ENCODE measurements around the gene IPO5.
"Not testable (repeated sequence)": the region's sequence is repeated elsewhere in the genome, so short reads cannot be mapped to it uniquely, and the experiment has no call there.

IPO5 gene

DNA sequence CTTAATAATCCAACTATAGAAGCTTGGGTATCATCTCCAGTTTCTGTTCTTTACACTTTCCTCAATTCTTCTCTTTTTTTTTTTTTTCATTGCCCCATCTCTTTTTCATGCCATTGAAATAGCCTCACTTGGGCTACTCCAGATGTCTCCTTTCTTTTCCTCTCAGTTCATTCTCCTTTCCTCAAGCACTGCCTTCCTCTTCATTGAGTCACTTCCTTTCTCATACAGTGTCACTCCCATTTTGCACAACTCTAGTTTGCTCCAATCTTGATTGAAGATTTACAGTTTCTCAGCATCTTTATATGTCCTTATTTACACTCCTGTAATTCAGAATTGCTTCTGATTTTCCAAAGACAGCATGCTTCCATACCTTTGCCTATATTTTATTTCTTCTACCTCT is 61.3 kb downstream of the IPO5 start:
- DNase-seq (ENCODE audit: low read depth) = no peak

- DNase-seq (ENCODE audit: low read depth) = no peak
These were observed 64.8 kb downstream of the IPO5 start for GRCh38 chr13:98018293-98018692.

DNA sequence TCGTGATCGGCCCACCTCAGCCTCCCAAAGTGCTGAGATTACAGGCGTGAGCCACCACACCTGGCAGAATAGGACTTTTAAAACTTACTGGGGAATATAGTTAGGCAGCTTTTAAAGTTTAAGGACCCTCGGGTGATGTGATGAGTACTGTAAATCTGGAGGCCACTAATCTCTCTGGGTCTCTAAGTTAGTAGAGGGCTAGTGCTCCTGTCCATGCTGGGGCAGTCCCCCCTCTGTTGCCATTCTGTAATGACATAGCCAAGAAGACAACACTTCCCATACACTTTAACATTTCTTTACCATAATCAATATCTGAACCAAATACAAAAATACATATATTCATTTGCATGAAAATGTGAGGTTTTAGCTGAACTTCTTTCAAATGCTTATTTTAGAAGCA is 65.7 kb downstream of the IPO5 start:
- no peak for DNase-seq (ENCODE audit: low read depth)

DNA sequence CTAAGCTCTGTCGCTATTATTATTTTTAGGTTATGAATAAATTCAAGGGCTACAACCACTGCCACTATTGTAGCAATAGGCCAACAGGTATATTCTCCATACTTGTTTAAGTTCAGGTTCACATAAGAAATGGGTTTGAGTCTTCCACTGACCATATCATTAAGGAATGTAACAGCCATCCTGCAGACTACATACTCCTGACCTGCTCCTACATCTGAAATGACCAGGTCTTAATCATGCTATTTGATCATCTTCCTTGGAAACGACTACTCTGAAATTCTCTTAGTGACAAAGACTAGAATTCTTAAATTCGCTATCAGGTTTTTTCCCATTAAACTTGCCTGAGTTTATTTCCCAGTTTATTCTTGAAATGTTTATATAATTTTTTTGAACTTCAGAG is 66.8 kb downstream of the IPO5 start:
- no peak for DNase-seq (ENCODE audit: low read depth)

DNA sequence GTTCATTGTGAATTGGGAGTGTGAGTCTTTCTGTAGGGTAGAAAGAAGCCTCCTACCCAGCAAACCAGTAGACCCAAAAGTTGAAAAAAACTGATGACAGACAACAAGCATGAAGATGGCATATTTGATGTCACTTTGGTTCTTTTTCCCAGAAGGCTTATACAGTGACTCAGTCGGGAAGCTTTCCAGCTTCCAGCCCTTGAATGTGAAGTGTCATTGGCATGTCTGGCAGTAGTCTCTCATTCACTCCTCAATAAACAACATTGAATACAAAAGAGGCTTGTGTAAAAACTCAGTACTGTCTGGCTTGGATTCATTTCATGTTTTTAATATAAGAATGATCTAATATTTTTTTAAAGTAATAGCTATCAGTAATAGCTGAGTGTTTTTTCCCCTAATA is 68.7 kb downstream of the IPO5 start:
- DNase-seq (ENCODE audit: low read depth) = no peak

- DNase-seq (ENCODE audit: low read depth) = no peak
These were observed 72.1 kb downstream of the IPO5 start for GRCh38 chr13:98025480-98026025.

- no peak for DNase-seq (ENCODE audit: low read depth)
These were observed 73.0 kb downstream of the IPO5 start for GRCh38 chr13:98026457-98026857.

DNA sequence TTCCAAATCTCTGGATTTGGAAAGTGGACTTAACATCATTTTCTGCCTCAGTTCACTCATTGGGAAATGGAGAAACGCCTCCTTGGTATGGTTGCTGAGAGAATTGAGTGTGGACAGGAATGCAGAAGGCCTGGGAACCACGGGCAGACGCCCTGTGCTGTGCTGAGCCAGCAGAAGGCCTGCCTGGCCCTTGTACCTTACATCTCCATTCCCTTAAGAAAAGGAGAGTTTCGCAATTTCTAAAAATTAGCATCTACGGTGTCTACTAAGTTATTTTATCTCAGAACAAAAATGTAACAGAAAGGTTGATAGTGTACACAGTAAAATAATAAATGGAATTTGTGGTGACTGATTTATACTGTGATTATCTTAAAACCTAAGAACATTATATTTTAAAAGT is 78.7 kb downstream of the IPO5 start:
- DNase-seq (ENCODE audit: low read depth) = no peak

DNA sequence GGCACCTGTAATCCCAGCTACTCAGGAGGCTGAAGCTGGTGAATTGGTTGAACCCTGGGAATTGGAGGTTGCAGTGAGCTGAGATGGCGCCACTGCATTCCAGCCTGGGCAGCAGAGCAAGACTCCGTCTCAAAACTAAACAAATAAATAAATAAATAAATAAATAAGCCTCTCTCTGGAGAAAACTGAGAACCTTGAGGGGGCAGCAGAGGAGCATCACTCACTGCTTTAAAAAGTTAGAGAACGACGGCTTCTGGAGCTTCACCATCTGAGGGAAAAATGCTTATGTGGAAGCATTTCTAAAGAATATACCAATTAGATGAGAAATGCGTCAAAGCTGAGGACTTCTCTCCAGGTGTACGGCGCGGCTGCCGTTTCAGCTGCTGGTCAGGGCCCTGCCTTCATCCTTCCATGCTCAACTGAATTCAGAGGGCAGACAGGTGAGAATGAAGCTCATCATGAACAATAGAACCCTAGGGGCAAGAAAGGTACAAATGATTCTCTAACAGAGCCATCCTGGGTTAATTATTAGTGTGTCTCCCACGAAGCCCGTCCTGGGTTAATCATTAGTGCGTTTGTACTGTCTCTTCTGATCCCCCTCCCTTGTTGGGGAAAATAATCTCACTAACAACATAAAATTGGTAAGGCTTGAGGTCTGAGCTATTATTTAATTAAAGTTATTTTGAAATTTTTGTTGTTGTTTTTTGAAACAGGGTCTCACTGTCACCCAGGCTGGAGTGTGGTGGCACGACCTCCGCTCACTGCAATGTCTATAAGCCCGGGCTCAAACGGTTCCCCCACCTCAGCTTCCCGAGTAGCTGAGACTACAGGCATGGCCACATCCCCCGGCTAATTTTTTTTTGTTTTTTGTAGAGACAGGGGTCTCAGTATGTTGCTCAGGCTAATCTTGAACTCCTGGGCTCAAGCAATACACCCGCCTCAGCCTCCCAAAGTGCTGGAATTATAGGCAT is 80.1 kb downstream of the IPO5 start:
- DNase-seq (ENCODE audit: low read depth) = no peak

- no peak for DNase-seq (ENCODE audit: low read depth)
These were observed 81.9 kb downstream of the IPO5 start for GRCh38 chr13:98035373-98035772.

- not testable (repeated sequence) for DNase-seq (ENCODE audit: low read depth)
These were observed 83.3 kb downstream of the IPO5 start for GRCh38 chr13:98036564-98037302.

GRCh38 chr13:98039261-98039660 is 85.8 kb downstream of the IPO5 start:
- no peak for DNase-seq (ENCODE audit: low read depth)

DNA sequence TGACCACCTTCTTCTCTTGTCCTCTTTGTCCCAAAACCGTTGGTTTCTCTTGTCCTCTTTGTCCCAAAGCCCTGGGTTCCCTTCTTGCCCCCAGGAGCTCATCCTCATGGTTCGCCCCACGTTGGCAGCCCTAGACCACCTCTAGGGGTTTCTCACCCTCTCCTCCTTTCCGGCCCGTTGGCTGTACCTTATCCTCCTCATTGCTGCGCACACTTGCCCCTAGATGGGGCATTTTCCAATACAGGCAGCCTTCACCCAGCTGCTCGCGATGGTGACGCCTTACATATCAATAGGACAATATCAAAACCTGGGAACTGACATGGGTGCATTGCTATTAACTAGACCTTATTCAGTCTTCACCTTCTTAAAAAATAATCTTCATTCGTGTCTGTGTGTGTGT is 86.5 kb downstream of the IPO5 start:
- DNase-seq (ENCODE audit: low read depth) = no peak

DNA sequence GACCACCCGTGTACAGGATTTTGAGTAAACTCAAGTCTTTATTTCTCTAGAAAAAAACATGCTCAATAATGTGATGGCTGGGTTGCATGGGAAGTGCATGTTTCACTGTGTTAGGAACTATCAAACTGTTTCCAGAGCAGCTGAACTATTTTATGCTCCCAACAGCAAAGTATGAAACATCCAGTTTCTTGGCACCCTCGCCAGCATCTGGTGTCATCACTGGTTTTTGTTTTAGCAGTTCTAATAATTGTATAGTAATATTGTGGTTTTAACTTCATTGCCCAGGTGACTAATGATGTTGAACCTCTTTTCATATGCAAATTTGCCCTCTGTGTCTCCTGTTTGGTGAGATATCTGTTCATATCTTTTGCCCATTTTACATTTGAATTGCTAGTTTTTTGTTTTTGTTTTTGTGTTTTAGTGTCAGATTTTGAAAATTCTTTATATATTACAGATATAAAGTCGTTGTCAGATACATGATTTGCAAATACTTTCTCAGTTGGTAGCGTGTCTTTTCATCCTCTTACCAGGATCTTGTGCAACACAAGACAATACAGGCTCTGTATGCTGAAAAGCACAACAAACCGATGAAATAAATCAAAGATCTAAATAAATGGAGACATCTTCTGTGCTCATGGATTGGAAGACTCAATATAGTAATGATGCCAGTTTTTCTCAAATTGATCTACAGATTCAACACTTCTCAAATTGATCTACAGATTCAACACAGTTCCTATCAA is 87.8 kb downstream of the IPO5 start:
- DNase-seq (ENCODE audit: low read depth) = no peak

DNA sequence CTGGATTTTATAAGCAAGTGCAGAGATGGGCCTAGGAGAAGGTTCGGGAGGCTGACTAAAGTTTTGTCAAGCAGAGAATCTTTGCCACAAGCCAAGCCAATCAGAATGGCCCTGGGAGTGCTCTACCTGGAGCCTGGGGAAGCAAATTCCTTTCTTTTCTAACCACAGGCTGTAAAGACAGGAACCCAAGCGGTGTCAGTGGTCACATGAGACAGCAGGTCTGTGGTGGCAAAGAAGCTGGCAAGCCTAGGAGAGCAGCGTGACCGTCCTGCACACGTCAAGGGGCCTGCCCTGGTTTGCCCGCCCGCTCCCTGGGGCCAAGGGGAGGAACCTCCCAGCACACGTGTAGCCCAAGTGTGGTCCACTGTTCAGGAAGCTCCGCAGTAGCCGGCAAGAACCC is 90.8 kb downstream of the IPO5 start:
- DNase-seq (ENCODE audit: low read depth) = no peak

- DNase-seq (ENCODE audit: low read depth) = not testable (repeated sequence)
These were observed 94.3 kb downstream of the IPO5 start for GRCh38 chr13:98047785-98048184.

DNA sequence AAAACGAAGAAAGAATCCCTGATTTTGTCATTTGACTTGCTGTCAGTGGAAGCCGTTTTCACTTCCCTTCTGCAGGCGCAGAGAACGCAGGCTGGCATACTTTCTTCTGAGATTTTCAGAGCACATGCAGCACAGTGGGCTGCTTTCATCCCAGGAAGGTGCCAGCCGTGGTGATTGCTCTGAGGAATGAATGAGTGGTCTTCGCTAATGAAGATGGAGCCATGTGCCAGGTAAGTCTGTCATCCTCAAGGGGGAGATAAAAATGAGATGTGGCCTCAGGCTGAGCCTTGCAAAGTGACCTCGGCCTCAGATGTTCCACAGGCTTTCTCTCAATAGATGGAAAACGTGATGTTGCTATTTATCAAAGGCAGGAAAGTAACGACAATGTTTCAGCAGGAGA is 94.8 kb downstream of the IPO5 start:
- DNase-seq (ENCODE audit: low read depth) = no peak

GRCh38 chr13:98050041-98050466 is 96.6 kb downstream of the IPO5 start:
- no peak for DNase-seq (ENCODE audit: low read depth)

DNA sequence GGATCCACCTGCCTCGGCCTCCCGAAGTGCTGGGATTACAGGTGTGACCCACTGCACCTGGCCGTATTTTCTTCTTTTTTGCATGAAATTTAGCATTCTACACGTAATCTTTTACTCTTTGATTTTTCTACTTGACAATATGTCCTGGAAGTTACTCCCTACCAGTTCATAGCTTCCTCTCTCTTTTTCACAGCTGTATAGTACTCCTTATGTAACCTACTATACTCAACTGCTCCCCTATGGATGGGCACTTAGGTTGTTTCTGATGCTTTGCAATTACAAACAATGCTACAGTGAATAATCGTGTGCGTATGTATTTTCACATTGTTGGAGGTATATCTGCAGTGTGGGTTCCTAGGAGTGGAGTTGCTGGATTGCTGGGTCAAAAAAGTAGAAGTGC is 98.9 kb downstream of the IPO5 start:
- DNase-seq (ENCODE audit: low read depth) = no peak

DNA sequence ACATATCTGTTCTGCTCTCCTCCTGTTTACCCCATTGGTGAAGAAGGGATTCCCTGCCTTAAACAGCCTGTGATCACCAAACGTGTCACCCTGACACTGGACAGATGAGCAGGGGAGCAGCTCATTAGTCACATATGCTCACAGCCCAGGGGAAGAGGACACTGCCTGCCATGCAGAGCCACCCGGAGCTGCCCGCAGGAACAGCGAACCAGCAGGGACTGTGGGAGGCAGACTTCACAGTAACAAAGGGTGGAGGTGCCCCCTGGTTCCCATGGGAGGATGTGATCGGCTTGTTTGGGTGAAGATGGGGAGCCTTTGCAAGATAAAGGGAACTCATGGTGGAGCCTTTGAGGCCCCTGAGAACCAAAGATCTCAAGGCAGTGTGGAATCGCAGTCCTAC is 100.8 kb downstream of the IPO5 start:
- DNase-seq (ENCODE audit: low read depth) = no peak

DNA sequence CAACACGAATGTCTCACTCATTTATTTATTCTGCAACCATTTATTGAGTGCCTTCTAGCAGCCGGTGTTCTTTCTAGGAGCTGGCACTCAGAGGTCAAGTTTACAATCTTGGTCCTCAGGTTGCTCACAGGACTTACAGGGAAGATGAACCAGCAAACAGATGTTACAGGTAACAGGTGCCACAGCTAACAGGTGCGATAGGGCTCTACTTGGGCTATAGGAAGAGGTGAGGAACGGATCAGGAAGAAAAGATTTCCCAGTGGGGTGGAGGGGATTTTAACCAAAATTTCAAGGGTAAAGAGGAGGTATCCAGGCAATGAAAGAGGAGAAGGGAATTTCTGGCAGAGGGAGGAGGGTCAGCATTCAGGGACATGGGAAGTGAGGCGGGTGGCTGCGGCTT is 102.1 kb downstream of the IPO5 start:
- no peak for DNase-seq (ENCODE audit: low read depth)

DNA sequence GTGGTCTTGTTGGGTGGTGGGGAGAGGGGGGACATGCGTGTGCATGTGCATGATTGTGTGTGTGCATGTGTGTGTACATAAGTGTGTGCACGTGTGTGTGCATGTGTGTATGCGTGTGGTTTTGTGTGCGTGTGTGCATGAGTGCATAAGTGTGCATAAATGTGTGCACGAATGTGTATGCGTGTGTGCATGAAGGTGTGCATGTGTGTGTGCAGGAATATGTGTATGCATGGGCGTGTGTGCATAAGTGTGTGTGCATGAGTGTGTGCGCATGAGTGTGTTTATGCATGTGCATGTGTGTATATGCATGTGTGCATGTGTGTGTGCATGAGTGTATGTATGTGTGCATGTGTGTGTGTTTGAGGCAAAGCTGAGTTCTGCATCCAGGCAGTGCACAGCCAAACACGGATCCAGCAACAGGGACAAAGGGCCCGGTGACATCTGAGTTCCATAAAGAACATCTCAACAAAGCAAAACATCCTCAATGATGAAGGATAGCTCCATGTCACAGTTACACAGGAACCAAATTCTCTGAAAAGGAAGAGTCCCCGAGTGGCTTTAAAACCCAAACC is 103.5 kb downstream of the IPO5 start:
- no peak for DNase-seq (ENCODE audit: low read depth)
